K562 (cell line): Measurements from ENCODE around the gene RAI1. TPM values are rescaled to one million over a fixed set of nuclear protein-coding genes. Genes with fewer than 3 reads are reported as not detected.

Source experiments
- ATAC-seq: fragments of 200-7000 bp; cut with Tn5 transposase; 3 replicates; pipeline ENCODE4 v1.9.1; 2020; ENCODE audit warnings: moderate library complexity
- BruUV-seq: library from RNA; stranded (reverse); fragments of 400-500 nt; replicated peaks from 2 replicates; lab custom pipeline; 2021; lab: Mats Ljungman, UMichigan
- CTCF ChIA-PET: fragments of 300-600 bp; formaldehyde crosslinking; extraction: SDS; loops from one replicate; lab custom pipeline; 2021; ENCODE audit warnings: low intra/inter-chr PET ratio; lab: Yijun Ruan, JAX
- POLR2A ChIA-PET: fragments of 300-600, 350-650 bp; sonication (Branson Sonifier 250); formaldehyde crosslinking; extraction: SDS; loops from one replicate; lab custom pipeline; 2021; ENCODE audit warnings: antibody characterized with exemption, inconsistent platforms; lab: Yijun Ruan, JAX
- DNase-seq, 4 experiments: peaks; one replicate each; pipeline versions ENCODE4 v3.0.0 to v3.0.0-alpha.2; 2011 to 2018; ENCODE audit warnings: low spot score in 3 of 4, mixed read lengths in 3 of 4; ENCODE audit errors: extremely low read depth in 1 of 4
- FAIRE-seq: peaks from 2 replicates; lab custom pipeline; 2011; peaks lifted over from hg19 to GRCh38; lab: Jason Lieb, UNC
- H2AFZ ChIP-seq: 2 replicates; pipeline ENCODE4 v1.6.0; 2011; ENCODE audit warnings: low read depth, low read length, control low read depth, inconsistent platforms
- H3K27ac ChIP-seq: fragments of 200-600 bp; 3 replicates; pipeline ENCODE4 v1.8.0; 2011; ENCODE audit warnings: low read depth, mild to moderate bottlenecking, control low read depth, inconsistent platforms, low read length, moderate library complexity, mixed read lengths; ENCODE audit errors: extremely low read depth
- H3K27me3 ChIP-seq, 2 experiments: fragments of 300-600 bp in 1 of 2; 2 replicates in 1 of 2; 3 replicates in 1 of 2; pipeline versions ENCODE4 v1.6.0 to v1.8.0; 2011; ENCODE audit warnings: inconsistent platforms in 2 of 2, low read length in 2 of 2, mild to moderate bottlenecking in 1 of 2, mixed read lengths in 1 of 2, moderate library complexity in 1 of 2; ENCODE audit not compliant: control insufficient read depth in 2 of 2, insufficient read depth in 2 of 2
- H3K36me3 ChIP-seq: fragments of 300-600 bp; 3 replicates; pipeline ENCODE4 v1.8.0; 2011; ENCODE audit warnings: mild to moderate bottlenecking, low read length, inconsistent platforms; ENCODE audit not compliant: control insufficient read depth, insufficient read depth
- H3K4me1 ChIP-seq, 2 experiments: fragments of 200-600 bp in 1 of 2; replicated peaks in 1 of 2; 2 replicates in 1 of 2; 3 replicates in 1 of 2; pipeline versions ENCODE4 v1.5.1 to v1.8.0; 2011; ENCODE audit warnings: inconsistent platforms in 2 of 2, low read length in 2 of 2, mild to moderate bottlenecking in 1 of 2, mixed read lengths in 1 of 2, moderate library complexity in 1 of 2; ENCODE audit not compliant: control insufficient read depth in 2 of 2, insufficient read depth in 2 of 2
- H3K4me2 ChIP-seq: 2 replicates; pipeline ENCODE4 v1.6.1; 2011; ENCODE audit warnings: low read length, control low read depth, inconsistent platforms, mixed read lengths; ENCODE audit not compliant: insufficient read depth
- H3K4me3 ChIP-seq: fragments of 200-600 bp; sonication (generic), shearing (Covaris generic); 2 replicates; pipeline ENCODE4 v1.5.1; 2016; ENCODE audit warnings: control low read depth, inconsistent platforms
- H3K79me2 ChIP-seq: fragments of 200-600 bp; 3 replicates; pipeline ENCODE4 v1.8.0; 2011; ENCODE audit warnings: low read length, inconsistent platforms; ENCODE audit not compliant: control insufficient read depth, insufficient read depth
- H3K9ac ChIP-seq, 2 experiments: 2 replicates each; pipeline versions ENCODE4 v1.6.0 to v1.6.1; 2011; ENCODE audit warnings: low read depth in 2 of 2, low read length in 2 of 2, control low read depth in 1 of 2, inconsistent platforms in 1 of 2, mild to moderate bottlenecking in 1 of 2, mixed read lengths in 1 of 2; ENCODE audit not compliant: insufficient read depth in 1 of 2
- H3K9me1 ChIP-seq: one replicate; pipeline ENCODE4 v1.6.0; 2011; ENCODE audit warnings: inconsistent platforms, mild to moderate bottlenecking, low read length, moderate library complexity; ENCODE audit not compliant: control insufficient read depth, insufficient read depth
- H3K9me3 ChIP-seq: replicated peaks from 2 replicates; pipeline ENCODE4 v1.5.1; 2011; ENCODE audit warnings: low read depth, low read length, inconsistent platforms; ENCODE audit not compliant: control insufficient read depth, insufficient read depth
- H4K20me1 ChIP-seq: replicated peaks from 2 replicates; pipeline ENCODE4 v1.6.1; 2011; ENCODE audit warnings: low read length, inconsistent platforms, mixed read lengths; ENCODE audit not compliant: control insufficient read depth, insufficient read depth
- BCLAF1 ChIP-seq, 2 experiments: fragments of 450-650 bp in 1 of 2; IDR thresholded peaks; 2 replicates each; pipeline ENCODE4 v1.6.1; 2011 to 2017; ENCODE audit warnings: low read depth in 2 of 2, antibody characterized with exemption in 1 of 2, borderline replicate concordance in 1 of 2, low read length in 1 of 2, mild to moderate bottlenecking in 1 of 2, mixed read lengths in 1 of 2; ENCODE audit not compliant: control insufficient read depth in 1 of 2
- CHD2 ChIP-seq: IDR thresholded peaks from 2 replicates; pipeline ENCODE4 v1.6.1; 2011; ENCODE audit warnings: low read depth, low read length
- EP300 ChIP-seq: IDR thresholded peaks from 2 replicates; pipeline ENCODE4 v1.6.1; 2012; ENCODE audit warnings: low read length, improper control_type of control experiment
- MAFG ChIP-seq: fragments of 450-650 bp; conservative IDR thresholded peaks from 2 replicates; pipeline ENCODE4 v1.6.1; 2016; ENCODE audit warnings: missing genetic modification characterization, missing compliant biosample characterization
- OTX1 ChIP-seq: fragments of 450-650 bp; formaldehyde crosslinking; IDR thresholded peaks from 2 replicates; pipeline ENCODE4 v1.4.0; 2022; ENCODE audit warnings: mild to moderate bottlenecking
- SMAD3 ChIP-seq: fragments of 450-650 bp; formaldehyde crosslinking; conservative IDR thresholded peaks from 2 replicates; pipeline ENCODE4 v1.4.0; 2020; ENCODE audit warnings: mild to moderate bottlenecking
- SREBF1 ChIP-seq: fragments of 150-350 bp; IDR thresholded peaks from 2 replicates; pipeline ENCODE4 v1.6.1; 2014; ENCODE audit warnings: antibody characterized with exemption, low read depth, low read length, borderline replicate concordance
- WHSC1 ChIP-seq: IDR thresholded peaks from one replicate; pipeline ENCODE4 v1.6.1; 2012; ENCODE audit warnings: low read length, control low read depth, inconsistent platforms
- ZNF121 ChIP-seq: sonication (generic); formaldehyde crosslinking; conservative IDR thresholded peaks from 2 replicates; pipeline ENCODE4 v1.8.0; 2022; ENCODE audit warnings: missing genetic modification reagents
- WGBS: fragments of 100-300 bp; shearing (Covaris generic); methylation state at CpG from one replicate; pipeline ENCODE4 v1.1.6; 2016; ENCODE audit warnings: low coverage, mixed read lengths; ENCODE audit not compliant: insufficient coverage; ENCODE audit errors: missing lambda C conversion rate; 5-methylcytosine and 5-hydroxymethylcytosine counted together
- in situ Hi-C: fragments of 300-500 bp; cut with MboI; formaldehyde crosslinking; loops from 4 replicates; pipeline ENCODE4 v1.15.0; 2018; ENCODE audit warnings: inconsistent platforms, mixed read lengths
- intact Hi-C: fragments of 100-400 bp; cut with micrococcal nuclease; formaldehyde crosslinking; loops from 2 replicates; pipeline ENCODE4 v1.14.2; 2022
- polyA plus RNA-seq, 8 experiments: library from polyadenylated mRNA; depleted of rRNA in 4 of 8; stranded (reverse) in 5 of 8; unstranded in 3 of 8; fragments of >200 nt; fragmentation: Nextera tagmentation in 2 of 8; fragmentation: Illumina TruSeq in 1 of 8; extraction: Ambion mirVana in 2 of 8; extraction: Trizol in 1 of 8; gene quantifications; 2 replicates each; pipeline versions ENCODE4 v1.2.1 to v1.2.3, GENCODE V29; 2011 to 2014; ENCODE audit warnings: inconsistent platforms in 1 of 8, missing spikeins in 1 of 8
- total RNA-seq, 7 experiments: library from RNA; depleted of rRNA in 6 of 7; stranded (reverse); fragments of >200 nt in 6 of 7; fragmentation: Illumina TruSeq in 2 of 7; extraction: Trizol in 2 of 7; gene quantifications; 2 replicates each; pipeline versions ENCODE4 v1.2.1 to v1.2.3, GENCODE V29; 2011 to 2021; ENCODE audit warnings: low replicate concordance in 1 of 7

RAI1 gene
- total and polyA plus RNA-seq, 9 of the 15 experiments (the other 6 are each of a cell fraction or from before 2014, with no cell fraction given): 0.68 to 19.9 (median 5.5) TPM

GRCh38 chr17:17748604-17749003 lies 67.3 kb downstream of the RAI1 start:
- Histone ChIP-seq H3K27ac (no peak overlapping the region), H3K36me3 (no peaks in the 10 kb centered on the region), H3K27me3 (no peaks in the 10 kb centered on the region), H3K9me1 (no peaks in the 10 kb centered on the region), H4K20me1 (peaks cover 3% of the 10 kb centered on the region; the same call in 1 of the 2 replicates), H3K79me2 (peaks cover 34% of the 10 kb centered on the region), H2AFZ (no peak overlapping the region), H3K4me3 (no peak overlapping the region), H3K9ac (no peak overlapping the region), H3K4me2 (no peak overlapping the region), H3K4me1 (peaks cover 21 to 36% of the 10 kb centered on the region in 2 experiments; a peak in 4 of 5 replicates)
- intact Hi-C loops: no loop called here
- ATAC-seq: no peak
- POLR2A ChIA-PET: interaction anchor here (1.6 kb wide), 1 partner anchor 14 kb away, joined by 6 read pairs; no protein-coding TSS in a partner anchor
- no TSS peak for BruUV-seq
- 82% methylated on average over 7 of the region's 8 CpGs for WGBS
- no peak for DNase-seq
- no peak for FAIRE-seq
- CTCF ChIA-PET: no interaction called here
- TF ChIP-seq CHD2 (no peak), ZNF121 (CRISPR knock-in tag) (no peak), BCLAF1 (IDR thresholded peaks at IDR 0.05; ENCODE audit: borderline replicate concordance in 1 of 2, control insufficient read depth in 1 of 2, low read depth in 2 of 2, low read length in 1 of 2) (no peak), SREBF1 (no peak), EP300 (no peak), SMAD3 (CRISPR knock-in tag) (no peak), OTX1 (no peak), MAFG (no peak), WHSC1 (no peak)
- TF ChIP-seq, all 486 proteins: peak for 0
- in situ Hi-C loops: no loop called here
- H3K9me3 ChIP-seq: no peaks in the 10 kb centered on the region
